WERI-Rb-1 (cell line): ENCODE data around the gene SORCS1.

Experiments used
- DNase-seq: peaks from one replicate; pipeline ENCODE4 v3.0.0-alpha.2; 2020
- H3K27ac ChIP-seq: fragments of 250-450 bp; sonication (Bioruptor Pico); 2 replicates; pipeline ENCODE4 v1.5.1; 2020; ENCODE audit warnings: mild to moderate bottlenecking, moderate library complexity
- H3K27me3 ChIP-seq: fragments of 250-450 bp; sonication (Bioruptor Pico); 2 replicates; pipeline ENCODE4 v1.5.1; 2021; ENCODE audit warnings: mild to moderate bottlenecking, low read depth, moderate library complexity; ENCODE audit not compliant: insufficient read depth, severe bottlenecking
- H3K36me3 ChIP-seq: fragments of 250-450 bp; sonication (Bioruptor Pico); 2 replicates; pipeline ENCODE4 v1.5.1; 2020; ENCODE audit warnings: mild to moderate bottlenecking, moderate library complexity
- H3K4me3 ChIP-seq: 2 replicates; pipeline ENCODE4 v1.5.1; 2011; ENCODE audit warnings: low read depth, mild to moderate bottlenecking, control low read depth, low read length
- H3K9me3 ChIP-seq: fragments of 250-450 bp; sonication (Bioruptor Pico); 2 replicates; pipeline ENCODE4 v1.5.1; 2021; ENCODE audit warnings: mild to moderate bottlenecking, moderate library complexity; ENCODE audit not compliant: severe bottlenecking
- TF ChIP-seq, protein P1 (sequence below): IDR thresholded peaks from 2 replicates; pipeline ENCODE4 v1.5.1; 2011; ENCODE audit warnings: low read depth, mild to moderate bottlenecking, control low read depth, inconsistent platforms, low read length

Gene SORCS1

DNA sequence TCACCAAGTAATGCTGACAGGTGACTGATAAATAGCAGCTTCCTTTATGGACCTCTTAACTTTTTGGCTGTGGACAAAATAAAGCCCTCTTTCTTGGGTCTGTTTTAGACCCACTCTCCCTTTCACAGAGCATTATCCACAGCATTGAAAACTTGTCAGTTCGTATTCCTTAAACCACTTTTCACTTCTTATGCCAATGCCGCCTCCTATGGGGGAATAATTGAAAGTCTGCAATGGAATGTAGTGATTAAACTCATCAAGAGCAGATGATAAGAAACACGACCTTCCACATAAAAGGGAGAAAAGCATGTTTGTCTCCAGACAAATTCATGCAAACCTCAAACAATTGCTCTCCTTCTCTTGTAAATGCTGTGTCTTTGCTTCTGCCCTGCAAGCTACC is 153.4 kb downstream of the SORCS1 start:
- no peaks in the 10 kb centered on the region for H3K9me3 ChIP-seq
- TF ChIP-seq, protein P1, sequence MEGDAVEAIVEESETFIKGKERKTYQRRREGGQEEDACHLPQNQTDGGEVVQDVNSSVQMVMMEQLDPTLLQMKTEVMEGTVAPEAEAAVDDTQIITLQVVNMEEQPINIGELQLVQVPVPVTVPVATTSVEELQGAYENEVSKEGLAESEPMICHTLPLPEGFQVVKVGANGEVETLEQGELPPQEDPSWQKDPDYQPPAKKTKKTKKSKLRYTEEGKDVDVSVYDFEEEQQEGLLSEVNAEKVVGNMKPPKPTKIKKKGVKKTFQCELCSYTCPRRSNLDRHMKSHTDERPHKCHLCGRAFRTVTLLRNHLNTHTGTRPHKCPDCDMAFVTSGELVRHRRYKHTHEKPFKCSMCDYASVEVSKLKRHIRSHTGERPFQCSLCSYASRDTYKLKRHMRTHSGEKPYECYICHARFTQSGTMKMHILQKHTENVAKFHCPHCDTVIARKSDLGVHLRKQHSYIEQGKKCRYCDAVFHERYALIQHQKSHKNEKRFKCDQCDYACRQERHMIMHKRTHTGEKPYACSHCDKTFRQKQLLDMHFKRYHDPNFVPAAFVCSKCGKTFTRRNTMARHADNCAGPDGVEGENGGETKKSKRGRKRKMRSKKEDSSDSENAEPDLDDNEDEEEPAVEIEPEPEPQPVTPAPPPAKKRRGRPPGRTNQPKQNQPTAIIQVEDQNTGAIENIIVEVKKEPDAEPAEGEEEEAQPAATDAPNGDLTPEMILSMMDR, result no peak
- DNase-seq, result no peak
- H3K27me3 ChIP-seq, result no peaks in the 10 kb centered on the region
- H3K27ac ChIP-seq, result no peak overlapping the region
- H3K4me3 ChIP-seq, result no peak overlapping the region
- H3K36me3 ChIP-seq, result no peaks in the 10 kb centered on the region

- Histone ChIP-seq H3K9me3 (no peaks in the 10 kb centered on the region), H3K27ac (no peak overlapping the region), H3K27me3 (no peaks in the 10 kb centered on the region), H3K4me3 (no peak overlapping the region), H3K36me3 (no peaks in the 10 kb centered on the region)
- TF ChIP-seq, protein P1, result no peak
- DNase-seq, result no peak
Observed at GRCh38 chr10:107010531-107010930, 154.0 kb downstream of the SORCS1 start.

GRCh38 chr10:107004362-107004761 is 160.1 kb downstream of the SORCS1 start:
- no peak for DNase-seq

GRCh38 chr10:107002068-107002467 is 162.4 kb downstream of the SORCS1 start:
- DNase-seq, result no peak
- TF ChIP-seq, protein P1, result no peak
- Histone ChIP-seq H3K27ac (no peak overlapping the region), H3K4me3 (no peak overlapping the region), H3K27me3 (no peaks in the 10 kb centered on the region), H3K9me3 (no peaks in the 10 kb centered on the region), H3K36me3 (no peaks in the 10 kb centered on the region)

More at GRCh38 chr10:107004362-107004761, 160.1 kb downstream of the SORCS1 start:
- TF ChIP-seq, protein P1, result no peak
- Histone ChIP-seq H3K27ac (no peak overlapping the region), H3K36me3 (no peaks in the 10 kb centered on the region), H3K9me3 (no peaks in the 10 kb centered on the region), H3K4me3 (no peak overlapping the region), H3K27me3 (no peaks in the 10 kb centered on the region)

- Histone ChIP-seq H3K9me3 (no peaks in the 10 kb centered on the region), H3K27me3 (no peaks in the 10 kb centered on the region), H3K36me3 (no peaks in the 10 kb centered on the region), H3K4me3 (no peak overlapping the region), H3K27ac (no peak overlapping the region)
- TF ChIP-seq, protein P1, result no peak
- DNase-seq, result no peak
Observed at GRCh38 chr10:106999118-106999707, 165.3 kb downstream of the SORCS1 start.

DNA sequence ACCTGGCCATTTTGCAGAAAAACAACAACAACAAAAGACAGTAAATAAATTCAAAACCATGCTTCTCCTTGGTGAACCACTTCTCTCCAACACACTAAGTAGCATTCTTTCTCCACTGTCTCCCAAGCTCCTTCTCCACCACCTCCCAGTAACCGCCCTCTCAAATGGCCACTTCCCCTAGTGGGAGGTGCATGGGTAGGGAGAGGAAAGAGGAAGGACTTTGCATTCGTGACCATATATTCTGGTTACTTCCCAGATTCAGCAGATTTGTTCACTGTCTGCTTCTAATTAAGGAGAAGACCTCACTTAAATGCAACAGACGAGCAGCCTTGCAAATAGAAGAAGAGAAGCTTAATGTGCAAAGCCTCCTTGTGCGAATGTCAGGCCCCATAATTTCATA is 166.8 kb downstream of the SORCS1 start:
- Histone ChIP-seq H3K27ac (no peak overlapping the region), H3K27me3 (no peaks in the 10 kb centered on the region), H3K36me3 (no peaks in the 10 kb centered on the region), H3K9me3 (no peaks in the 10 kb centered on the region), H3K4me3 (no peak overlapping the region)
- TF ChIP-seq, protein P1, result no peak
- DNase-seq, result no peak
